HG03521 (cell line): ENCODE data around the gene ESCO1.
"Not testable (repeated sequence)": the region's sequence is repeated elsewhere in the genome, so short reads cannot be mapped to it uniquely, and the experiment has no call there.

Experiments
- ATAC-seq: cut with Tn5 transposase; IDR thresholded peaks from one replicate; pipeline ENCODE4 v1.9.1; 2021; ENCODE audit warnings: mild to moderate bottlenecking, moderate library complexity; ENCODE audit not compliant: unreplicated experiment

Gene ESCO1

GRCh38 chr18:21593540-21594257 is 6.8 kb downstream of the ESCO1 start:
- ATAC-seq, result no peak

GRCh38 chr18:21592361-21592760 is 8.1 kb downstream of the ESCO1 start:
- not testable (repeated sequence) for ATAC-seq

GRCh38 chr18:21584391-21584790 is 16.1 kb downstream of the ESCO1 start:
- ATAC-seq, result no peak

- ATAC-seq, result no peak
Observed at GRCh38 chr18:21575656-21576055, 24.8 kb downstream of the ESCO1 start.

- ATAC-seq, result no peak
Observed at GRCh38 chr18:21571772-21572171, 28.7 kb downstream of the ESCO1 start.

- ATAC-seq, result no peak
Observed at GRCh38 chr18:21559195-21559594, 41.3 kb downstream of the ESCO1 start.

GRCh38 chr18:21557607-21558253 is 42.8 kb downstream of the ESCO1 start:
- no peak for ATAC-seq

- no peak for ATAC-seq
Observed at GRCh38 chr18:21550510-21550970, 50.0 kb downstream of the ESCO1 start.

GRCh38 chr18:21548647-21549046 is 51.9 kb downstream of the ESCO1 start:
- ATAC-seq, result no peak

- ATAC-seq, result no peak
Observed at GRCh38 chr18:21546423-21546822, 54.1 kb downstream of the ESCO1 start.

- ATAC-seq, result no peak
Observed at GRCh38 chr18:21538230-21538629, 62.3 kb downstream of the ESCO1 start.

GRCh38 chr18:21534327-21534726 is 66.2 kb downstream of the ESCO1 start:
- no peak for ATAC-seq

- no peak for ATAC-seq
Observed at GRCh38 chr18:21526463-21526862, 74.0 kb downstream of the ESCO1 start.

GRCh38 chr18:21525916-21526315 is 74.6 kb downstream of the ESCO1 start:
- ATAC-seq, result no peak

- ATAC-seq, result no peak
Observed at GRCh38 chr18:21522530-21522929, 78.0 kb downstream of the ESCO1 start.

- no peak for ATAC-seq
Observed at GRCh38 chr18:21513741-21514140, 86.8 kb downstream of the ESCO1 start.

GRCh38 chr18:21513292-21513691 is 87.2 kb downstream of the ESCO1 start:
- no peak for ATAC-seq

GRCh38 chr18:21509062-21509461 is 91.4 kb downstream of the ESCO1 start:
- ATAC-seq, result no peak

- no peak for ATAC-seq
Observed at GRCh38 chr18:21507913-21508701, 92.4 kb downstream of the ESCO1 start.

- ATAC-seq, result no peak
Observed at GRCh38 chr18:21502661-21503060, 97.8 kb downstream of the ESCO1 start.

GRCh38 chr18:21499997-21500396 is 100.5 kb downstream of the ESCO1 start:
- ATAC-seq, result no peak
